ENCODE results near the gene ZEB1. TPM values are rescaled to one million over a fixed set of nuclear protein-coding genes. Genes with fewer than 3 reads are reported as not detected.

The ZEB1 gene
- total and polyA plus RNA-seq, 10 of the 15 experiments (the other 5 are each of a cell fraction or from before 2014, with no cell fraction given) = 10.4 to 35.6 (median 24.5) TPM

GRCh38 chr10:31299119-31299518, 19.9 kb upstream of the ZEB1 start:
- Histone ChIP-seq H3K9ac (ENCODE audit: control insufficient read depth, insufficient read depth, low read length) (no peak overlapping the region), H3K36me3 (ENCODE audit: control insufficient read depth in 2 of 2, insufficient read depth in 2 of 2, low read length in 1 of 2) (no peaks in the 10 kb centered on the region), H3K27ac (ENCODE audit: control insufficient read depth, insufficient read depth) (no peak overlapping the region), H3K9me3 (replicated peaks; ENCODE audit: control insufficient read depth, insufficient read depth, low read length) (no peaks in the 10 kb centered on the region; the same call in 2 of the 3 replicates), H2AFZ (ENCODE audit: control insufficient read depth, low read depth, low read length) (no peak overlapping the region), H3K4me3 (no peak overlapping the region), H4K20me1 (ENCODE audit: control insufficient read depth, insufficient read depth) (no peaks in the 10 kb centered on the region), H3K79me2 (ENCODE audit: control insufficient read depth, insufficient read depth, low read length) (no peaks in the 10 kb centered on the region), H3K4me2 (ENCODE audit: control insufficient read depth, insufficient read depth) (no peak overlapping the region), H3K4me1 (ENCODE audit: control insufficient read depth, insufficient read depth, low read length) (no peaks in the 10 kb centered on the region), H3K27me3 (replicated peaks in 1 of 2; ENCODE audit: control insufficient read depth in 2 of 2, insufficient read depth in 2 of 2, low read length in 1 of 2) (no peaks in the 10 kb centered on the region)
- no TSS peak for BruUV-seq (replicated peaks)
- CTCF ChIA-PET = interaction anchor here (1.5 kb wide), 1 partner anchor 53 kb away, joined by 3 read pairs; no protein-coding TSS in a partner anchor
- WGBS (ENCODE audit: insufficient coverage, insufficient replicate concordance, low lambda C conversion rate, missing lambda C conversion rate) = 0% methylated on average over 1 of the region's 1 CpG
- TF ChIP-seq EP300 (IDR thresholded peaks at IDR 0.05; ENCODE audit: borderline replicate concordance in 1 of 2, control insufficient read depth in 1 of 2, low read depth in 2 of 2, low read length in 2 of 2) (no peak), CBX3 (IDR thresholded peaks at IDR 0.05; ENCODE audit: borderline replicate concordance, low read depth) (no peak), KAT2A (conservative IDR thresholded peaks at IDR 0.05; ENCODE audit: control insufficient read depth, low read depth, low read length) (no peak), HCFC1 (IDR thresholded peaks at IDR 0.05; ENCODE audit: low read length) (no peak), KLF5 (IDR thresholded peaks at IDR 0.05; ENCODE audit: partially characterized antibody) (no peak), ZNF384 (IDR thresholded peaks at IDR 0.05; ENCODE audit: borderline replicate concordance, low read depth, low read length) (no peak), SP1 (IDR thresholded peaks at IDR 0.05; ENCODE audit: low read depth, low read length) (no peak), JUNB (IDR thresholded peaks at IDR 0.05) (no peak), BRCA1 (IDR thresholded peaks at IDR 0.05; ENCODE audit: low read depth, low read length) (no peak), EZH2 (IDR thresholded peaks at IDR 0.05; ENCODE audit: borderline replicate concordance, control insufficient read depth, low read depth, low read length) (no peak), RBBP5 (conservative IDR thresholded peaks at IDR 0.05) (no peak), SIX5 (IDR thresholded peaks at IDR 0.05; ENCODE audit: low read depth, low read length, severe bottlenecking) (no peak)
- TF ChIP-seq, protein P1, sequence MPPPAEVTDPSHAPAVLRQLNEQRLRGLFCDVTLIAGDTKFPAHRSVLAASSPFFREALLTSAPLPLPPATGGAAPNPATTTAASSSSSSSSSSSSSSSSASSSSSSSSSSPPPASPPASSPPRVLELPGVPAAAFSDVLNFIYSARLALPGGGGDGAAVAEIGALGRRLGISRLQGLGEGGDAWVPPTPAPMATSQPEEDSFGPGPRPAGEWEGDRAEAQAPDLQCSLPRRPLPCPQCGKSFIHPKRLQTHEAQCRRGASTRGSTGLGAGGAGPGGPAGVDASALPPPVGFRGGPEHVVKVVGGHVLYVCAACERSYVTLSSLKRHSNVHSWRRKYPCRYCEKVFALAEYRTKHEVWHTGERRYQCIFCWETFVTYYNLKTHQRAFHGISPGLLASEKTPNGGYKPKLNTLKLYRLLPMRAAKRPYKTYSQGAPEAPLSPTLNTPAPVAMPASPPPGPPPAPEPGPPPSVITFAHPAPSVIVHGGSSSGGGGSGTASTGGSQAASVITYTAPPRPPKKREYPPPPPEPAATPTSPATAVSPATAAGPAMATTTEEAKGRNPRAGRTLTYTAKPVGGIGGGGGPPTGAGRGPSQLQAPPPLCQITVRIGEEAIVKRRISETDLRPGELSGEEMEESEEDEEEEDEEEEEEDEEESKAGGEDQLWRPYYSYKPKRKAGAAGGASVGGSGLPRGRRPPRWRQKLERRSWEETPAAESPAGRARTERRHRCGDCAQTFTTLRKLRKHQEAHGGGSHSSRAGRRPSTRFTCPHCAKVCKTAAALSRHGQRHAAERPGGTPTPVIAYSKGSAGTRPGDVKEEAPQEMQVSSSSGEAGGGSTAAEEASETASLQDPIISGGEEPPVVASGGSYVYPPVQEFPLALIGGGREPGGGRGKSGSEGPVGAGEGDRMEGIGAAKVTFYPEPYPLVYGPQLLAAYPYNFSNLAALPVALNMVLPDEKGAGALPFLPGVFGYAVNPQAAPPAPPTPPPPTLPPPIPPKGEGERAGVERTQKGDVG (CRISPR knock-in tag; IDR thresholded peaks at IDR 0.05) = no peak
- TF ChIP-seq, protein P2, sequence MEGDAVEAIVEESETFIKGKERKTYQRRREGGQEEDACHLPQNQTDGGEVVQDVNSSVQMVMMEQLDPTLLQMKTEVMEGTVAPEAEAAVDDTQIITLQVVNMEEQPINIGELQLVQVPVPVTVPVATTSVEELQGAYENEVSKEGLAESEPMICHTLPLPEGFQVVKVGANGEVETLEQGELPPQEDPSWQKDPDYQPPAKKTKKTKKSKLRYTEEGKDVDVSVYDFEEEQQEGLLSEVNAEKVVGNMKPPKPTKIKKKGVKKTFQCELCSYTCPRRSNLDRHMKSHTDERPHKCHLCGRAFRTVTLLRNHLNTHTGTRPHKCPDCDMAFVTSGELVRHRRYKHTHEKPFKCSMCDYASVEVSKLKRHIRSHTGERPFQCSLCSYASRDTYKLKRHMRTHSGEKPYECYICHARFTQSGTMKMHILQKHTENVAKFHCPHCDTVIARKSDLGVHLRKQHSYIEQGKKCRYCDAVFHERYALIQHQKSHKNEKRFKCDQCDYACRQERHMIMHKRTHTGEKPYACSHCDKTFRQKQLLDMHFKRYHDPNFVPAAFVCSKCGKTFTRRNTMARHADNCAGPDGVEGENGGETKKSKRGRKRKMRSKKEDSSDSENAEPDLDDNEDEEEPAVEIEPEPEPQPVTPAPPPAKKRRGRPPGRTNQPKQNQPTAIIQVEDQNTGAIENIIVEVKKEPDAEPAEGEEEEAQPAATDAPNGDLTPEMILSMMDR (IDR thresholded peaks at IDR 0.05 in 2 of 3, conservative IDR thresholded peaks at IDR 0.05 in 1 of 3; ENCODE audit: control insufficient read depth in 2 of 3, extremely low read depth in 1 of 3, insufficient read depth in 1 of 3, low read depth in 3 of 3, low read length in 3 of 3) = no peak
- POLR2A ChIA-PET = no interaction called here
- SMC1A ChIA-PET (ENCODE audit: uncharacterized antibody, unreplicated experiment) = interaction anchor here (0.7 to 1.7 kb wide), 2 partner anchors 9 to 32 kb away, joined by 3 to 8 read pairs; no protein-coding TSS in a partner anchor
- RAD21 ChIA-PET (ENCODE audit: unreplicated experiment) = no interaction called here
- intact Hi-C loops (cut with micrococcal nuclease; ENCODE audit: unreplicated experiment) = no loop called here
- DNase-seq (ENCODE audit: low read depth, low spot score) (no peak), FAIRE-seq (no peak), ATAC-seq (no peak; the same call in 2 of the 3 replicates)
- in situ Hi-C loops (cut with MboI) = no loop called here
